K562 (cell line): Measurements from ENCODE around the gene FOXO3B. TPM values are rescaled to one million over a fixed set of nuclear protein-coding genes. Genes with fewer than 3 reads are reported as not detected.
"Not testable (repeated sequence)": the region's sequence is repeated elsewhere in the genome, so short reads cannot be mapped to it uniquely, and the experiment has no call there.

ENCODE experiments used
- ATAC-seq: fragments of 200-7000 bp; cut with Tn5 transposase; 3 replicates; pipeline ENCODE4 v1.9.1; 2020; ENCODE audit warnings: moderate library complexity
- BruUV-seq: library from RNA; stranded (reverse); fragments of 400-500 nt; replicated peaks from 2 replicates; lab custom pipeline; 2021; lab: Mats Ljungman, UMichigan
- CTCF ChIA-PET: fragments of 300-600 bp; formaldehyde crosslinking; extraction: SDS; loops from one replicate; lab custom pipeline; 2021; ENCODE audit warnings: low intra/inter-chr PET ratio; lab: Yijun Ruan, JAX
- POLR2A ChIA-PET: fragments of 300-600, 350-650 bp; sonication (Branson Sonifier 250); formaldehyde crosslinking; extraction: SDS; loops from one replicate; lab custom pipeline; 2021; ENCODE audit warnings: antibody characterized with exemption, inconsistent platforms; lab: Yijun Ruan, JAX
- DNase-seq, 4 experiments: peaks; one replicate each; pipeline versions ENCODE4 v3.0.0 to v3.0.0-alpha.2; 2011 to 2018; ENCODE audit warnings: low spot score in 3 of 4, mixed read lengths in 3 of 4; ENCODE audit errors: extremely low read depth in 1 of 4
- FAIRE-seq: peaks from 2 replicates; lab custom pipeline; 2011; peaks lifted over from hg19 to GRCh38; lab: Jason Lieb, UNC
- H2AFZ ChIP-seq: 2 replicates; pipeline ENCODE4 v1.6.0; 2011; ENCODE audit warnings: low read depth, low read length, control low read depth, inconsistent platforms
- H3K27ac ChIP-seq: fragments of 200-600 bp; 3 replicates; pipeline ENCODE4 v1.8.0; 2011; ENCODE audit warnings: low read depth, mild to moderate bottlenecking, control low read depth, inconsistent platforms, low read length, moderate library complexity, mixed read lengths; ENCODE audit errors: extremely low read depth
- H3K27me3 ChIP-seq, 2 experiments: fragments of 300-600 bp in 1 of 2; 2 replicates in 1 of 2; 3 replicates in 1 of 2; pipeline versions ENCODE4 v1.6.0 to v1.8.0; 2011; ENCODE audit warnings: inconsistent platforms in 2 of 2, low read length in 2 of 2, mild to moderate bottlenecking in 1 of 2, mixed read lengths in 1 of 2, moderate library complexity in 1 of 2; ENCODE audit not compliant: control insufficient read depth in 2 of 2, insufficient read depth in 2 of 2
- H3K36me3 ChIP-seq: fragments of 300-600 bp; 3 replicates; pipeline ENCODE4 v1.8.0; 2011; ENCODE audit warnings: mild to moderate bottlenecking, low read length, inconsistent platforms; ENCODE audit not compliant: control insufficient read depth, insufficient read depth
- H3K4me1 ChIP-seq, 2 experiments: fragments of 200-600 bp in 1 of 2; replicated peaks in 1 of 2; 2 replicates in 1 of 2; 3 replicates in 1 of 2; pipeline versions ENCODE4 v1.5.1 to v1.8.0; 2011; ENCODE audit warnings: inconsistent platforms in 2 of 2, low read length in 2 of 2, mild to moderate bottlenecking in 1 of 2, mixed read lengths in 1 of 2, moderate library complexity in 1 of 2; ENCODE audit not compliant: control insufficient read depth in 2 of 2, insufficient read depth in 2 of 2
- H3K4me2 ChIP-seq: 2 replicates; pipeline ENCODE4 v1.6.1; 2011; ENCODE audit warnings: low read length, control low read depth, inconsistent platforms, mixed read lengths; ENCODE audit not compliant: insufficient read depth
- H3K4me3 ChIP-seq: fragments of 200-600 bp; sonication (generic), shearing (Covaris generic); 2 replicates; pipeline ENCODE4 v1.5.1; 2016; ENCODE audit warnings: control low read depth, inconsistent platforms
- H3K79me2 ChIP-seq: fragments of 200-600 bp; 3 replicates; pipeline ENCODE4 v1.8.0; 2011; ENCODE audit warnings: low read length, inconsistent platforms; ENCODE audit not compliant: control insufficient read depth, insufficient read depth
- H3K9ac ChIP-seq, 2 experiments: 2 replicates each; pipeline versions ENCODE4 v1.6.0 to v1.6.1; 2011; ENCODE audit warnings: low read depth in 2 of 2, low read length in 2 of 2, control low read depth in 1 of 2, inconsistent platforms in 1 of 2, mild to moderate bottlenecking in 1 of 2, mixed read lengths in 1 of 2; ENCODE audit not compliant: insufficient read depth in 1 of 2
- H3K9me1 ChIP-seq: one replicate; pipeline ENCODE4 v1.6.0; 2011; ENCODE audit warnings: inconsistent platforms, mild to moderate bottlenecking, low read length, moderate library complexity; ENCODE audit not compliant: control insufficient read depth, insufficient read depth
- H3K9me3 ChIP-seq: replicated peaks from 2 replicates; pipeline ENCODE4 v1.5.1; 2011; ENCODE audit warnings: low read depth, low read length, inconsistent platforms; ENCODE audit not compliant: control insufficient read depth, insufficient read depth
- H4K20me1 ChIP-seq: replicated peaks from 2 replicates; pipeline ENCODE4 v1.6.1; 2011; ENCODE audit warnings: low read length, inconsistent platforms, mixed read lengths; ENCODE audit not compliant: control insufficient read depth, insufficient read depth
- WGBS: fragments of 100-300 bp; shearing (Covaris generic); methylation state at CpG from one replicate; pipeline ENCODE4 v1.1.6; 2016; ENCODE audit warnings: low coverage, mixed read lengths; ENCODE audit not compliant: insufficient coverage; ENCODE audit errors: missing lambda C conversion rate; 5-methylcytosine and 5-hydroxymethylcytosine counted together
- in situ Hi-C: fragments of 300-500 bp; cut with MboI; formaldehyde crosslinking; loops from 4 replicates; pipeline ENCODE4 v1.15.0; 2018; ENCODE audit warnings: inconsistent platforms, mixed read lengths
- intact Hi-C: fragments of 100-400 bp; cut with micrococcal nuclease; formaldehyde crosslinking; loops from 2 replicates; pipeline ENCODE4 v1.14.2; 2022
- polyA plus RNA-seq, 8 experiments: library from polyadenylated mRNA; depleted of rRNA in 4 of 8; stranded (reverse) in 5 of 8; unstranded in 3 of 8; fragments of >200 nt; fragmentation: Nextera tagmentation in 2 of 8; fragmentation: Illumina TruSeq in 1 of 8; extraction: Ambion mirVana in 2 of 8; extraction: Trizol in 1 of 8; gene quantifications; 2 replicates each; pipeline versions ENCODE4 v1.2.1 to v1.2.3, GENCODE V29; 2011 to 2014; ENCODE audit warnings: inconsistent platforms in 1 of 8, missing spikeins in 1 of 8
- total RNA-seq, 7 experiments: library from RNA; depleted of rRNA in 6 of 7; stranded (reverse); fragments of >200 nt in 6 of 7; fragmentation: Illumina TruSeq in 2 of 7; extraction: Trizol in 2 of 7; gene quantifications; 2 replicates each; pipeline versions ENCODE4 v1.2.1 to v1.2.3, GENCODE V29; 2011 to 2021; ENCODE audit warnings: low replicate concordance in 1 of 7

Gene FOXO3B
- total and polyA plus RNA-seq, 9 of the 15 experiments (the other 6 are each of a cell fraction or from before 2014, with no cell fraction given), result 0.25 to 5.2 (median 2.4) TPM

DNA sequence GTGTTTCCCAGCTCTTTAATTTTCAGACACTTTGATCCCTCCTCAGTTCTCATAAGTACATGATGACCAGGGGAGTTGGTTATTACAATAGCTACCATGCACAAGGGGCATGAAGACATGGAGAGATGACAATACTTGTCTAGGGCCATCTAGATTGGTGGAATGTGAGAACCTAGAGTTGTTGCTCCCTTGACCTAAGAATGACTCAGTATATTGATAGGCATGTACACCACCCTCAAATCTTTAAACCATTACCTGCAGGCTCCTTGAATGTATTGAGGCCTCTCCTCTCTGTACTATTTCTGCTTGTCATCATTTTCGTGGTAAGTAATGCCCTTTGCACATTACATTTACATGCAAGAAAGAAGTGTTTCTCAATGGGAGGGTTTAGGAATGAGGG, 41.4 kb upstream of the FOXO3B start:
- H3K27me3 ChIP-seq, FAIRE-seq, H3K79me2 ChIP-seq, H3K4me2 ChIP-seq, CTCF ChIA-PET, H3K4me3 ChIP-seq, POLR2A ChIA-PET, H3K27ac ChIP-seq, ATAC-seq, BruUV-seq, H3K9me3 ChIP-seq, H3K4me1 ChIP-seq, H2AFZ ChIP-seq, H3K9me1 ChIP-seq, in situ Hi-C loops, intact Hi-C loops, H4K20me1 ChIP-seq, DNase-seq, H3K9ac ChIP-seq, H3K36me3 ChIP-seq: not testable (repeated sequence)
- no CpG with 5 or more reads among the region's 1 CpG for WGBS

DNA sequence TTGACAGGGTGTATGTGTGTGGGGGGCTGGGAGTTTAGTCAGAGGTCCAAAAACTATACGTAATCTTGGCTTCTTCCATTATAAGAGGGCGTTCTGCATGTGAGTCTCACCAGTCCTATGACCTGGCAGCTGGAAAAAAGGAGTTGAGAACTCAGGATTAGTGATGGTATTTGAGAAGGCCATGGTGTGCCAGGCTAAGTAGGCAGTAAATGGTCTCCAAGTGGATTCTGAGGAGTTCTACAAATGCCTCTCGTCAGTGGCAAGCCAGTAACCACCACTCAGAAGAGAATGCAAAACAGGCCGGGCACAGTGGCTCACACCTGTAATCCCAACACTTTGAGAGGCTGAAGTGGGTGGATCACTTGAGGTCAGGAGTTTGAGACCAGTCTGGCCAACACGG, 40.5 kb upstream of the FOXO3B start:
- H3K79me2 ChIP-seq, result not testable (repeated sequence)

More for the DNA sequence above, 40.5 kb upstream of the FOXO3B start:
- ATAC-seq, H2AFZ ChIP-seq, H3K9me1 ChIP-seq, FAIRE-seq, H3K9ac ChIP-seq, in situ Hi-C loops, H3K27me3 ChIP-seq, H3K9me3 ChIP-seq, DNase-seq, H3K4me3 ChIP-seq, H4K20me1 ChIP-seq, H3K4me1 ChIP-seq, BruUV-seq, H3K4me2 ChIP-seq, H3K36me3 ChIP-seq, H3K27ac ChIP-seq, CTCF ChIA-PET, POLR2A ChIA-PET, intact Hi-C loops: not testable (repeated sequence)
- 20% methylated on average over 3 of the region's 5 CpGs for WGBS
